Spleen (tissue), 11 donors: Measurements from ENCODE around the gene VTI1B. TPM values are rescaled to one million over a fixed set of nuclear protein-coding genes. Genes with fewer than 3 reads are reported as not detected.
"Not testable (repeated sequence)": the region's sequence is repeated elsewhere in the genome, so short reads cannot be mapped to it uniquely, and the experiment has no call there.

Experiments
- DNase-seq: peaks from one replicate; pipeline ENCODE4 v3.0.0-alpha.2; 2020
- H3K27ac ChIP-seq, 8 donors: fragments of 200-600 bp; sonication (generic) in 7 of 8; 1 replicate in 4 of 8; 2 replicates in 4 of 8; pipeline versions ENCODE4 v1.5.0 to v1.8.0; 2016 to 2021; ENCODE audit warnings: inconsistent platforms in 4 of 8, mild to moderate bottlenecking in 4 of 8, moderate library complexity in 1 of 8
- H3K27me3 ChIP-seq, 7 donors: fragments of 200-600 bp; sonication (generic) in 6 of 7; replicated peaks in 1 of 7; 1 replicate in 4 of 7; 2 replicates in 3 of 7; pipeline versions ENCODE4 v1.5.0 to v1.8.0; 2016 to 2021; ENCODE audit warnings: inconsistent platforms in 3 of 7, mild to moderate bottlenecking in 1 of 7
- H3K36me3 ChIP-seq, 6 donors: fragments of 200-600 bp; sonication (generic) in 5 of 6; 1 replicate in 4 of 6; 2 replicates in 2 of 6; pipeline versions ENCODE4 v1.5.0 to v1.8.0; 2016 to 2021; ENCODE audit warnings: inconsistent platforms in 2 of 6
- H3K4me1 ChIP-seq, 6 donors: fragments of 200-600 bp; sonication (generic) in 5 of 6; 1 replicate in 3 of 6; 2 replicates in 3 of 6; pipeline versions ENCODE4 v1.5.0 to v1.8.0; 2016 to 2021; ENCODE audit warnings: inconsistent platforms in 3 of 6
- H3K4me3 ChIP-seq, 8 donors: fragments of 200-600 bp; sonication (generic) in 7 of 8; 1 replicate in 4 of 8; 2 replicates in 4 of 8; pipeline versions ENCODE4 v1.5.0 to v1.8.0; 2016 to 2021; ENCODE audit warnings: inconsistent platforms in 4 of 8, mild to moderate bottlenecking in 4 of 8, moderate library complexity in 2 of 8
- H3K9me3 ChIP-seq, 8 donors: fragments of 200-600 bp; sonication (generic) in 7 of 8; 1 replicate in 4 of 8; 2 replicates in 4 of 8; pipeline versions ENCODE4 v1.5.0 to v1.8.0; 2016 to 2021; ENCODE audit warnings: inconsistent platforms in 4 of 8
- CTCF ChIP-seq, 11 experiments: fragments of 200-600 bp in 7 of 11; fragments of 450-650 bp in 4 of 11; sonication (generic) in 4 of 11; IDR thresholded peaks in 8 of 11; conservative IDR thresholded peaks in 3 of 11; 1 replicate in 7 of 11; 2 replicates in 4 of 11; pipeline versions ENCODE4 v1.4.0 to v1.8.0; 2016 to 2021; ENCODE audit warnings: antibody characterized with exemption in 11 of 11, inconsistent platforms in 4 of 11, mild to moderate bottlenecking in 1 of 11
- POLR2A ChIP-seq, 3 donors: fragments of 450-650 bp; IDR thresholded peaks; one replicate each; pipeline ENCODE4 v1.5.1; 2017; ENCODE audit warnings: antibody characterized with exemption in 3 of 3, mild to moderate bottlenecking in 1 of 3
- POLR2AphosphoS5 ChIP-seq, 3 donors: sonication (generic); formaldehyde crosslinking; IDR thresholded peaks; one replicate each; pipeline ENCODE4 v1.5.1; 2017; ENCODE audit warnings: antibody characterized with exemption in 3 of 3
- WGBS, 5 donors: extraction: QIAGEN DNeasy Blood & Tissue Kit in 3 of 5; methylation state at CpG; one replicate each; pipeline versions ENCODE4 v1.1.5 to v1.1.7; 2013 to 2018; 5-methylcytosine and 5-hydroxymethylcytosine counted together
- intact Hi-C: fragments of 100-400 bp; cut with DNase I; formaldehyde crosslinking; loops from one replicate; pipeline ENCODE4 v1.15.0; 2023; ENCODE audit warnings: low total_unique reads
- polyA plus RNA-seq, 3 donors: library from polyadenylated mRNA; stranded (reverse); fragments of 200-250 nt; gene quantifications; one replicate each; pipeline ENCODE4 v1.2.1, GENCODE V29; 2013
- total RNA-seq, 7 donors: library from RNA; depleted of rRNA in 3 of 7; stranded (reverse); fragments of >200 nt in 3 of 7; fragmentation: NEBNext Ultra II Directional in 4 of 7; extraction: Animal tissue kit (Norgen Biotek cat#: 25700) in 4 of 7; gene quantifications; one replicate each; pipeline versions ENCODE4 v1.1.0 to v1.2.1, GENCODE V29; 2016 to 2021
- donor health status: healthy with polysubstance abuse.
- donor health status: DM: no; HTN: no; CAD: no; lungs with moderate emphysema.
- donor health status: DM: no; HTN: no; CAD: no.
- donor health status: Bipolar disorder and iron deficiency.
- donor health status: healthy.
- donor health status: DM: no; HTN: no; CAD: no.
- donor health status: DM: yes; HTN: yes; CAD: no.

The VTI1B gene
- total and polyA plus RNA-seq, 10 donors, result 42.1 to 84.1 (median 63.5) TPM

- Histone ChIP-seq H3K4me1 (peaks cover 0 to 11% (median 2%) of the 10 kb centered on the region in 6 donors), H3K27me3 (peaks cover 0 to 21% (median 0%) of the 10 kb centered on the region in 7 donors), H3K27ac (no peak overlapping the region), H3K36me3 (no peaks in the 10 kb centered on the region), H3K4me3 (no peak overlapping the region), H3K9me3 (no peaks in the 10 kb centered on the region)
- no peak for TF ChIP-seq POLR2AphosphoS5 (IDR thresholded peaks at IDR 0.05)
- TF ChIP-seq CTCF (IDR thresholded peaks at IDR 0.05 in 8 of 11, conservative IDR thresholded peaks at IDR 0.05 in 3 of 11), result no peak
- TF ChIP-seq POLR2A (IDR thresholded peaks at IDR 0.05), result no peak
- intact Hi-C loops, result no loop called here
- no peak for DNase-seq
- WGBS, 5 donors, result 67 to 89% (median 82%) methylated on average over 2 of the region's 2 CpGs
Observed at GRCh38 chr14:67718265-67718664, 43.8 kb upstream of the VTI1B start.

GRCh38 chr14:67717048-67717447, 42.6 kb upstream of the VTI1B start:
- no peak for TF ChIP-seq CTCF (IDR thresholded peaks at IDR 0.05 in 8 of 11, conservative IDR thresholded peaks at IDR 0.05 in 3 of 11)
- TF ChIP-seq POLR2AphosphoS5 (IDR thresholded peaks at IDR 0.05), result no peak
- no peak for TF ChIP-seq POLR2A (IDR thresholded peaks at IDR 0.05)
- 93 to 99% (median 96%) methylated on average over 1 of the region's 1 CpG for WGBS, 5 donors
- Histone ChIP-seq H3K4me1 (peaks cover 0 to 1% (median 0%) of the 10 kb centered on the region in 6 donors), H3K9me3 (no peaks in the 10 kb centered on the region), H3K4me3 (no peak overlapping the region), H3K27me3 (peaks cover 0 to 9% (median 0%) of the 10 kb centered on the region in 7 donors), H3K27ac (no peak overlapping the region), H3K36me3 (no peaks in the 10 kb centered on the region)
- intact Hi-C loops, result no loop called here
- DNase-seq, result no peak

- Histone ChIP-seq H3K36me3 (no peaks in the 10 kb centered on the region), H3K4me3 (no peak overlapping the region), H3K9me3 (peaks cover 0 to 37% (median 30%) of the 10 kb centered on the region in 8 donors), H3K4me1 (no peaks in the 10 kb centered on the region), H3K27ac (no peak overlapping the region), H3K27me3 (no peaks in the 10 kb centered on the region)
- no peak for TF ChIP-seq POLR2A (IDR thresholded peaks at IDR 0.05)
- no peak for TF ChIP-seq CTCF (IDR thresholded peaks at IDR 0.05 in 8 of 11, conservative IDR thresholded peaks at IDR 0.05 in 3 of 11)
- no peak for TF ChIP-seq POLR2AphosphoS5 (IDR thresholded peaks at IDR 0.05)
- WGBS, 5 donors, result 84 to 91% (median 86%) methylated on average over 2 of the region's 2 CpGs
- intact Hi-C loops, result no loop called here
- no peak for DNase-seq
Observed at GRCh38 chr14:67710209-67710608, 35.8 kb upstream of the VTI1B start.

- H3K4me3 ChIP-seq, intact Hi-C loops, H3K27ac ChIP-seq, H3K4me1 ChIP-seq, H3K27me3 ChIP-seq, H3K36me3 ChIP-seq, DNase-seq: not testable (repeated sequence)
- WGBS, 5 donors, result 54 to 78% (median 76%) methylated on average over 1 of the region's 1 CpG
- peaks cover 0 to 37% (median 30%) of the 10 kb centered on the region in 8 donors for H3K9me3 ChIP-seq
Observed at GRCh38 chr14:67709796-67710195, 35.4 kb upstream of the VTI1B start.

GRCh38 chr14:67709346-67709745, 34.9 kb upstream of the VTI1B start:
- DNase-seq, H3K27ac ChIP-seq, intact Hi-C loops, H3K4me1 ChIP-seq, H3K27me3 ChIP-seq, H3K36me3 ChIP-seq, H3K4me3 ChIP-seq: not testable (repeated sequence)
- peaks cover 0 to 37% (median 30%) of the 10 kb centered on the region in 8 donors for H3K9me3 ChIP-seq
